Naive thymus-derived CD4-positive, alpha-beta T cell (primary cell): ENCODE results near the gene GSAP. TPM values are rescaled to one million over a fixed set of nuclear protein-coding genes. Genes with fewer than 3 reads are reported as not detected.

Source experiments
- ATAC-seq: fragments of 150-1000 bp; cut with Tn5 transposase; 2 replicates; pipeline ENCODE4 v1.10.0; 2021; ENCODE audit warnings: mild to moderate bottlenecking, moderate library complexity
- CTCF ChIA-PET: fragments of 350-600 bp; sonication (Branson Sonifier 250); formaldehyde crosslinking; loops from one replicate; lab custom pipeline; 2021; ENCODE audit warnings: antibody characterized with exemption; lab: Charles Lee
- POLR2A ChIA-PET: fragments of 350-600 bp; sonication (Branson Sonifier 250); formaldehyde crosslinking; loops from one replicate; lab custom pipeline; 2021; ENCODE audit warnings: antibody characterized with exemption, inconsistent platforms; lab: Charles Lee
- DNase-seq, 9 donors: peaks; one replicate each; pipeline versions ENCODE4 v3.0.0 to v3.0.0-alpha.2; 2020 to 2022; ENCODE audit warnings: mixed read lengths in 1 of 9
- H3K27ac ChIP-seq: one replicate; pipeline ENCODE4 v1.7.0; 2013; ENCODE audit warnings: mild to moderate bottlenecking, low read depth, low read length, moderate library complexity
- H3K27me3 ChIP-seq, 2 donors: one replicate each; pipeline ENCODE4 v1.7.0; 2013; ENCODE audit warnings: low read length in 2 of 2, mild to moderate bottlenecking in 2 of 2, moderate library complexity in 2 of 2; ENCODE audit not compliant: control insufficient read depth in 2 of 2, insufficient read depth in 2 of 2
- H3K36me3 ChIP-seq, 3 experiments: 1 replicate in 2 of 3; 2 replicates in 1 of 3; pipeline ENCODE4 v1.7.0; 2013; ENCODE audit warnings: low read length in 3 of 3, mild to moderate bottlenecking in 3 of 3, moderate library complexity in 1 of 3; ENCODE audit not compliant: insufficient read depth in 3 of 3, control insufficient read depth in 2 of 3
- H3K4me1 ChIP-seq, 2 donors: one replicate each; pipeline ENCODE4 v1.7.0; 2013; ENCODE audit warnings: low read length in 2 of 2, mild to moderate bottlenecking in 2 of 2, moderate library complexity in 1 of 2; ENCODE audit not compliant: control insufficient read depth in 2 of 2, insufficient read depth in 2 of 2
- H3K4me3 ChIP-seq: 2 replicates; pipeline ENCODE4 v1.7.0; 2013; ENCODE audit warnings: mild to moderate bottlenecking, low read length
- H3K9me3 ChIP-seq, 3 experiments: 1 replicate in 2 of 3; 2 replicates in 1 of 3; pipeline ENCODE4 v1.7.0; 2013; ENCODE audit warnings: low read length in 3 of 3; ENCODE audit not compliant: control insufficient read depth in 2 of 3
- H3K27ac Mint-ChIP-seq, 9 donors: one replicate each; pipeline ENCODE4 v1.8.0; 2020 to 2022; ENCODE audit warnings: mixed read lengths in 9 of 9, mild to moderate bottlenecking in 8 of 9, moderate library complexity in 5 of 9, inconsistent platforms in 2 of 9
- H3K27me3 Mint-ChIP-seq, 5 donors: one replicate each; pipeline ENCODE4 v1.8.0; 2021 to 2022; ENCODE audit warnings: mixed read lengths in 5 of 5, mild to moderate bottlenecking in 1 of 5
- H3K36me3 Mint-ChIP-seq, 5 donors: one replicate each; pipeline ENCODE4 v1.8.0; 2020 to 2022; ENCODE audit warnings: mixed read lengths in 5 of 5, mild to moderate bottlenecking in 3 of 5, inconsistent platforms in 1 of 5
- H3K4me1 Mint-ChIP-seq, 7 donors: one replicate each; pipeline ENCODE4 v1.8.0; 2020 to 2022; ENCODE audit warnings: mixed read lengths in 7 of 7, mild to moderate bottlenecking in 3 of 7, inconsistent platforms in 1 of 7
- H3K4me3 Mint-ChIP-seq, 10 donors: one replicate each; pipeline ENCODE4 v1.8.0; 2020 to 2022; ENCODE audit warnings: mild to moderate bottlenecking in 10 of 10, mixed read lengths in 10 of 10, moderate library complexity in 6 of 10, inconsistent platforms in 2 of 10
- H3K9me3 Mint-ChIP-seq, 11 donors: one replicate each; pipeline ENCODE4 v1.8.0; 2020 to 2022; ENCODE audit warnings: mixed read lengths in 11 of 11, mild to moderate bottlenecking in 4 of 11, inconsistent platforms in 1 of 11, moderate library complexity in 1 of 11
- intact Hi-C, 2 donors: fragments of 100-400 bp; cut with micrococcal nuclease; formaldehyde crosslinking; loops; one replicate each; pipeline ENCODE4 v1.15.1; 2023
- polyA plus RNA-seq, 2 donors: library from polyadenylated mRNA; unstranded; fragments of 300-500 nt; fragmentation: Illumina TruSeq; gene quantifications; one replicate each; pipeline ENCODE4 v1.2.3, GENCODE V29; 2021
- total RNA-seq, 6 experiments: library from RNA in 5 of 6; stranded (reverse) in 5 of 6; gene quantifications; 1 replicate in 5 of 6; 2 replicates in 1 of 6; pipeline ENCODE4 v1.2.3 and lab custom pipeline; 2021 to 2026

Gene GSAP
- total and polyA plus RNA-seq, 7 experiments from 2014 or later, result 6.6 to 59.8 (median 29.1) TPM

GRCh38 chr7:77269360-77270093, 146.6 kb downstream of the GSAP start:
- Histone ChIP-seq H3K4me3 (no peak overlapping the region), H3K36me3 (no peaks in the 10 kb centered on the region), H3K9me3 (no peaks in the 10 kb centered on the region), H3K4me1 (no peaks in the 10 kb centered on the region), H3K27ac (no peak overlapping the region), H3K27me3 (no peaks in the 10 kb centered on the region)
- CTCF ChIA-PET, result interaction anchor here (1.2 kb wide), 1 partner anchor 23 kb away, joined by 3 read pairs; no protein-coding TSS in a partner anchor
- Mint-ChIP-seq H3K4me1 (peaks cover 0 to 20% (median 0%) of the 10 kb centered on the region in 7 donors), H3K4me3 (no peak overlapping the region), H3K9me3 (peaks cover 0 to 1% (median 0%) of the 10 kb centered on the region in 11 donors), H3K27ac (no peak overlapping the region), H3K36me3 (peaks cover 0 to 40% (median 32%) of the 10 kb centered on the region in 5 donors), H3K27me3 (no peaks in the 10 kb centered on the region)
- no peak for DNase-seq
- intact Hi-C loops, result loop anchor here in 1 of 2 donors (5.0 kb wide), 1 partner anchor 58 kb away; no protein-coding TSS in a partner anchor
- ATAC-seq, result no peak
- POLR2A ChIA-PET, result no interaction called here

GRCh38 chr7:77266291-77266794, 149.8 kb downstream of the GSAP start:
- DNase-seq (no peak), ATAC-seq (no peak)
- Histone ChIP-seq H3K36me3 (no peaks in the 10 kb centered on the region), H3K27ac (no peak overlapping the region), H3K4me1 (no peaks in the 10 kb centered on the region), H3K27me3 (no peaks in the 10 kb centered on the region), H3K4me3 (no peak overlapping the region), H3K9me3 (no peaks in the 10 kb centered on the region)
- ChIA-PET POLR2A (no interaction called here), CTCF (interaction anchor here (0.7 kb wide), 1 partner anchor 388 kb away, joined by 3 read pairs; no protein-coding TSS in a partner anchor)
- no peaks in the 10 kb centered on the region for H3K9me3 Mint-ChIP-seq
- peaks cover 0 to 20% (median 0%) of the 10 kb centered on the region in 7 donors for H3K4me1 Mint-ChIP-seq
- H3K36me3 Mint-ChIP-seq, result peaks cover 0 to 37% (median 28%) of the 10 kb centered on the region in 5 donors
- no peaks in the 10 kb centered on the region for H3K27me3 Mint-ChIP-seq
- H3K4me3 Mint-ChIP-seq, result no peak overlapping the region
- no peak overlapping the region for H3K27ac Mint-ChIP-seq
- intact Hi-C loops, result loop anchor here in 1 of 2 donors (5.0 kb wide), 1 partner anchor 61 kb away; no protein-coding TSS in a partner anchor

GRCh38 chr7:77265666-77266065, 150.5 kb downstream of the GSAP start:
- H3K4me3 Mint-ChIP-seq, result no peak overlapping the region
- Histone ChIP-seq H3K27ac (no peak overlapping the region), H3K9me3 (no peaks in the 10 kb centered on the region), H3K4me3 (no peak overlapping the region), H3K27me3 (no peaks in the 10 kb centered on the region), H3K4me1 (no peaks in the 10 kb centered on the region), H3K36me3 (no peaks in the 10 kb centered on the region)
- H3K27ac Mint-ChIP-seq, result no peak overlapping the region
- peaks cover 0 to 41% (median 28%) of the 10 kb centered on the region in 5 donors for H3K36me3 Mint-ChIP-seq
- H3K27me3 Mint-ChIP-seq, result no peaks in the 10 kb centered on the region
- ATAC-seq (no peak), DNase-seq (no peak)
- H3K4me1 Mint-ChIP-seq, result peaks cover 0 to 20% (median 0%) of the 10 kb centered on the region in 7 donors
- intact Hi-C loops, result loop anchor here in 1 of 2 donors (5.0 kb wide), 1 partner anchor 62 kb away; no protein-coding TSS in a partner anchor
- POLR2A ChIA-PET, result no interaction called here
- H3K9me3 Mint-ChIP-seq, result peaks cover 0 to 2% (median 0%) of the 10 kb centered on the region in 11 donors
- CTCF ChIA-PET, result no interaction called here

- peaks cover 0 to 39% (median 16%) of the 10 kb centered on the region in 5 donors for H3K36me3 Mint-ChIP-seq
- no peaks in the 10 kb centered on the region for H3K36me3 ChIP-seq
- CTCF ChIA-PET, result interaction anchor here (0.8 kb wide), 1 partner anchor 12 kb away, joined by 3 read pairs; no protein-coding TSS in a partner anchor
- POLR2A ChIA-PET, result no interaction called here
- no peaks in the 10 kb centered on the region for H3K27me3 ChIP-seq
- no peak overlapping the region for H3K27ac ChIP-seq
- no peaks in the 10 kb centered on the region for H3K27me3 Mint-ChIP-seq
- no peak overlapping the region for H3K27ac Mint-ChIP-seq
- intact Hi-C loops, result no loop called here
- H3K4me1 ChIP-seq, result no peaks in the 10 kb centered on the region
- ATAC-seq (no peak), DNase-seq (no peak)
- H3K9me3 ChIP-seq, result no peaks in the 10 kb centered on the region
- H3K4me3 Mint-ChIP-seq, result no peak overlapping the region
- no peak overlapping the region for H3K4me3 ChIP-seq
- H3K4me1 Mint-ChIP-seq, result peaks cover 0 to 14% (median 0%) of the 10 kb centered on the region in 7 donors
- peaks cover 0 to 2% (median 0%) of the 10 kb centered on the region in 11 donors for H3K9me3 Mint-ChIP-seq
These were observed 153.8 kb downstream of the GSAP start for GRCh38 chr7:77262316-77262715.

Other genes with a start within 250 kb of the GSAP start
- 100 to 1,000 TPM in 1 of 5 experiments, 10 to 100 TPM in 1, 1 to 10 TPM in 3; 2.8 to 129 (median 3.2) TPM for gene FGL2, start 216.5 kb downstream of the GSAP start, total RNA-seq
- gene FGL2, start 216.5 kb downstream of the GSAP start, polyA plus RNA-seq, result under 1 TPM; 0.22 to 0.67 TPM
- 10 to 100 TPM; 19.3 to 50.0 (median 24.2) TPM for gene PTPN12, start 120.9 kb upstream of the GSAP start, total RNA-seq
- gene PTPN12, start 120.9 kb upstream of the GSAP start, polyA plus RNA-seq, result 1 to 10 TPM; 1.4 to 1.5 TPM